WTC11 (cell line): ENCODE data around the gene SH3TC1. TPM values are rescaled to one million over a fixed set of nuclear protein-coding genes. Genes with fewer than 3 reads are reported as not detected.

Experiments used
- ATAC-seq: fragments of 200-7000 bp; cut with Tn5 transposase; 2 replicates; pipeline ENCODE4 v1.10.0; 2021; ENCODE audit warnings: mild to moderate bottlenecking, moderate library complexity
- CTCF ChIA-PET: fragments of 300-600 bp; sonication (Branson Sonifier 250); formaldehyde crosslinking; loops from one replicate; lab custom pipeline; 2021; ENCODE audit warnings: antibody characterized with exemption; lab: Charles Lee
- POLR2A ChIA-PET: fragments of 350-600 bp; sonication (Branson Sonifier 250); formaldehyde crosslinking; loops from one replicate; lab custom pipeline; 2021; ENCODE audit warnings: antibody characterized with exemption; lab: Charles Lee
- DNase-seq: peaks from one replicate; pipeline ENCODE4 v3.0.0; 2021; ENCODE audit warnings: low spot score
- H3K27ac Mint-ChIP-seq: 2 replicates; pipeline ENCODE4 v1.8.0; 2021; ENCODE audit warnings: mixed read lengths
- H3K27me3 Mint-ChIP-seq: 2 replicates; pipeline ENCODE4 v1.8.0; 2021; ENCODE audit warnings: low read depth, mild to moderate bottlenecking, moderate library complexity, mixed read lengths
- H3K36me3 Mint-ChIP-seq: 2 replicates; pipeline ENCODE4 v1.8.0; 2021; ENCODE audit warnings: mixed read lengths
- H3K4me1 Mint-ChIP-seq: 2 replicates; pipeline ENCODE4 v1.8.0; 2022; ENCODE audit warnings: mixed read lengths
- H3K4me3 Mint-ChIP-seq: 2 replicates; pipeline ENCODE4 v1.8.0; 2021; ENCODE audit warnings: mild to moderate bottlenecking, moderate library complexity, mixed read lengths
- H3K9me3 Mint-ChIP-seq: 2 replicates; pipeline ENCODE4 v1.8.0; 2021; ENCODE audit warnings: mixed read lengths
- ATF1 ChIP-seq: sonication (generic); formaldehyde crosslinking; IDR thresholded peaks from 2 replicates; pipeline ENCODE4 v1.8.1; 2023; ENCODE audit warnings: mild to moderate bottlenecking, moderate library complexity, missing genetic modification reagents
- ESRRA ChIP-seq: sonication (generic); formaldehyde crosslinking; IDR thresholded peaks from 2 replicates; pipeline ENCODE4 v1.8.1; 2022; ENCODE audit warnings: mild to moderate bottlenecking, missing genetic modification reagents, borderline replicate concordance
- FOXJ3 ChIP-seq: sonication (generic); formaldehyde crosslinking; IDR thresholded peaks from 2 replicates; pipeline ENCODE4 v1.9.0; 2021; ENCODE audit warnings: missing genetic modification reagents, mild to moderate bottlenecking, borderline replicate concordance
- GRHL2 ChIP-seq: fragments of 250-450 bp; sonication (Bioruptor Pico); IDR thresholded peaks from 2 replicates; pipeline ENCODE4 v1.8.0; 2022; ENCODE audit warnings: mild to moderate bottlenecking, moderate library complexity; ENCODE audit not compliant: insufficient replicate concordance, severe bottlenecking
- GTF2I ChIP-seq: fragments of 250-450 bp; sonication (Bioruptor Pico); conservative IDR thresholded peaks from 2 replicates; pipeline ENCODE4 v1.4.0; 2021; ENCODE audit warnings: mild to moderate bottlenecking
- HMGA2 ChIP-seq: fragments of 250-450 bp; sonication (Bioruptor Pico); IDR thresholded peaks from 2 replicates; pipeline ENCODE4 v1.4.0; 2021; ENCODE audit warnings: mild to moderate bottlenecking, moderate library complexity
- JAZF1 ChIP-seq: fragments of 250-450 bp; sonication (Bioruptor Pico); IDR thresholded peaks from 2 replicates; pipeline ENCODE4 v1.9.0; 2021; ENCODE audit warnings: moderate library complexity, mild to moderate bottlenecking, inconsistent platforms
- KAT7 ChIP-seq: sonication (generic); formaldehyde crosslinking; IDR thresholded peaks from 2 replicates; pipeline ENCODE4 v1.8.1; 2023; ENCODE audit warnings: missing genetic modification reagents, mild to moderate bottlenecking, borderline replicate concordance
- MXD4 ChIP-seq: fragments of 250-450 bp; sonication (Bioruptor Pico); IDR thresholded peaks from 2 replicates; pipeline ENCODE4 v1.8.0; 2021; ENCODE audit warnings: mild to moderate bottlenecking, moderate library complexity, borderline replicate concordance
- NR2C2 ChIP-seq: sonication (generic); formaldehyde crosslinking; IDR thresholded peaks from 2 replicates; pipeline ENCODE4 v1.8.0; 2022; ENCODE audit warnings: mild to moderate bottlenecking, missing genetic modification reagents
- OVOL2 ChIP-seq: fragments of 250-450 bp; sonication (Bioruptor Pico); IDR thresholded peaks from 2 replicates; pipeline ENCODE4 v1.9.0; 2021; ENCODE audit warnings: mild to moderate bottlenecking, borderline replicate concordance
- SMAD4 ChIP-seq: sonication (generic); formaldehyde crosslinking; IDR thresholded peaks from 2 replicates; pipeline ENCODE4 v1.8.0; 2022; ENCODE audit warnings: mild to moderate bottlenecking, missing genetic modification reagents
- SOX15 ChIP-seq: fragments of 250-450 bp; sonication (Bioruptor Pico); IDR thresholded peaks from 2 replicates; pipeline ENCODE4 v1.9.0; 2021; ENCODE audit warnings: mild to moderate bottlenecking
- TCF7 ChIP-seq: sonication (generic); formaldehyde crosslinking; IDR thresholded peaks from 2 replicates; pipeline ENCODE4 v1.8.0; 2022; ENCODE audit warnings: mild to moderate bottlenecking, low read depth, missing genetic modification reagents, moderate library complexity
- TP53 ChIP-seq: sonication (generic); formaldehyde crosslinking; IDR thresholded peaks from 2 replicates; pipeline ENCODE4 v1.8.1; 2023; ENCODE audit warnings: mild to moderate bottlenecking, missing genetic modification reagents
- ZBTB21 ChIP-seq: sonication (generic); formaldehyde crosslinking; IDR thresholded peaks from 2 replicates; pipeline ENCODE4 v1.8.1; 2023; ENCODE audit warnings: mild to moderate bottlenecking, missing genetic modification reagents, borderline replicate concordance
- ZNF232 ChIP-seq: sonication (generic); formaldehyde crosslinking; IDR thresholded peaks from 2 replicates; pipeline ENCODE4 v1.8.0; 2022; ENCODE audit warnings: mild to moderate bottlenecking, missing genetic modification reagents
- ZNF396 ChIP-seq: fragments of 250-450 bp; sonication (Bioruptor Pico); IDR thresholded peaks from 2 replicates; pipeline ENCODE4 v1.8.0; 2021; ENCODE audit warnings: mild to moderate bottlenecking, moderate library complexity, borderline replicate concordance
- total RNA-seq: library from RNA; stranded (reverse); gene quantifications from 3 replicates; pipeline ENCODE4 v1.2.3, GENCODE V29; 2021
- TF ChIP-seq, protein P1 (sequence below): sonication (generic); formaldehyde crosslinking; IDR thresholded peaks from 2 replicates; pipeline ENCODE4 v1.8.1; 2022; ENCODE audit warnings: low read depth, missing genetic modification reagents, borderline replicate concordance
- TF ChIP-seq, protein P2 (sequence below): sonication (generic); formaldehyde crosslinking; IDR thresholded peaks from 2 replicates; pipeline ENCODE4 v1.8.0; 2023; ENCODE audit warnings: missing genetic modification reagents
- TF ChIP-seq, protein P3 (sequence below): sonication (generic); formaldehyde crosslinking; IDR thresholded peaks from 2 replicates; pipeline ENCODE4 v1.8.0; 2022; ENCODE audit warnings: mild to moderate bottlenecking, missing genetic modification reagents
- TF ChIP-seq, protein P4 (sequence below): sonication (generic); formaldehyde crosslinking; IDR thresholded peaks from 2 replicates; pipeline ENCODE4 v1.8.1; 2022; ENCODE audit warnings: missing genetic modification reagents, borderline replicate concordance
- TF ChIP-seq, protein P5 (sequence below): fragments of 250-450 bp; sonication (Bioruptor Pico); IDR thresholded peaks from 2 replicates; pipeline ENCODE4 v1.9.0; 2021; ENCODE audit warnings: moderate library complexity, mild to moderate bottlenecking, inconsistent platforms, borderline replicate concordance
- TF ChIP-seq, protein P6 (sequence below): sonication (generic); formaldehyde crosslinking; conservative IDR thresholded peaks from 2 replicates; pipeline ENCODE4 v1.8.1; 2023; ENCODE audit warnings: mild to moderate bottlenecking, low read depth, missing genetic modification reagents, moderate library complexity

SH3TC1 gene
- total RNA-seq, 1 experiment from 2014 or later = 0.42 TPM

DNA sequence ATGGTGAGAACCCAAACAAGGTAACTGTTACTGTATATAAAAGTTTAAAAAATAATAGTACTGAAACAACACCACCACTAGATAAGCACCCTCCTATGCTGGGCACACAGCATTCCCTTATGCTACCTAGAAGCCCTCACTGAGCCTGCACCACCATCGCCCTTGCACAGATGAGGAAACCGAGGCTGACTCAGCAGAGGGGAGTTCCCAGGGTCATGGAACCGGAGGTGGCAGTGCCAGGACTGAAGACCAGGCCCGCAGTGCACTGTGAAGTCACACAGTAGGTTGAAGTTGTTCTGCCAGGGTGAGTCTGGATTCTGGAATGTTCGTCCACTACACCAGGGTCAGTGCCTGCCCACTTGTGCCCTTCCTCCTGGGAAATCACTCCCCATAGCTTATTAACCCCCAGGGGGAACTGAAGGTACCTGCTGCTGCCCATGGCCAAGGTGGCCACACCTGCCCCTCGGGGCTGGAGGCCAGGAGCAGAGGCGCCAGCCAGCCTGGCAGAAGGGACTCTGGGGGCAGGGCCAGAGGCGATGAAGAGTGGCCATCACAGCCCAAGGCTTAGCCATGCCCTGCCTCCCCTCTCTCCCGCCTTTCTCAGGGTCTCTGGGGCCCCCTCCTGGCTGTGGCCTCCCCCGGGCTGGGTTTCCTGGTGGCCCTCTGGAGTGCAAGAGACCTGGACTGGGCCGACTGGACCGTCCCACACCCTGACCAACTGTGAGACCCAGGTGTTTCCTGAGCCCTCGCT is 25.4 kb upstream of the SH3TC1 start:
- DNase-seq = peak; percentile 38
- Mint-ChIP-seq H3K27me3 (peaks cover under 1% of the 10 kb centered on the region; the same call in 1 of the 2 replicates), H3K4me3 (no peak overlapping the region), H3K4me1 (no peaks in the 10 kb centered on the region), H3K27ac (no peak overlapping the region), H3K36me3 (peaks cover under 1% of the 10 kb centered on the region; the same call in 1 of the 2 replicates), H3K9me3 (peaks cover 7% of the 10 kb centered on the region)
- CTCF ChIA-PET = interaction anchor here (0.7 kb wide), 1 partner anchor 235 kb away, joined by 3 read pairs; no protein-coding TSS in a partner anchor
- no peak for ATAC-seq
- TF ChIP-seq SOX15 (CRISPR knock-in tag) (no peak), SMAD4 (CRISPR knock-in tag) (no peak), KAT7 (CRISPR knock-in tag) (no peak), ZBTB21 (CRISPR knock-in tag) (no peak), JAZF1 (CRISPR knock-in tag) (no peak), TP53 (CRISPR knock-in tag) (no peak), ZNF232 (CRISPR knock-in tag) (no peak), ATF1 (CRISPR knock-in tag) (no peak), OVOL2 (no peak), NR2C2 (CRISPR knock-in tag) (no peak), GTF2I (no peak), ESRRA (no peak), MXD4 (CRISPR knock-in tag) (no peak), GRHL2 (CRISPR knock-in tag) (no peak)
- TF ChIP-seq, protein P1, sequence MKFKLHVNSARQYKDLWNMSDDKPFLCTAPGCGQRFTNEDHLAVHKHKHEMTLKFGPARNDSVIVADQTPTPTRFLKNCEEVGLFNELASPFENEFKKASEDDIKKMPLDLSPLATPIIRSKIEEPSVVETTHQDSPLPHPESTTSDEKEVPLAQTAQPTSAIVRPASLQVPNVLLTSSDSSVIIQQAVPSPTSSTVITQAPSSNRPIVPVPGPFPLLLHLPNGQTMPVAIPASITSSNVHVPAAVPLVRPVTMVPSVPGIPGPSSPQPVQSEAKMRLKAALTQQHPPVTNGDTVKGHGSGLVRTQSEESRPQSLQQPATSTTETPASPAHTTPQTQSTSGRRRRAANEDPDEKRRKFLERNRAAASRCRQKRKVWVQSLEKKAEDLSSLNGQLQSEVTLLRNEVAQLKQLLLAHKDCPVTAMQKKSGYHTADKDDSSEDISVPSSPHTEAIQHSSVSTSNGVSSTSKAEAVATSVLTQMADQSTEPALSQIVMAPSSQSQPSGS = no peak
- TF ChIP-seq, protein P2, sequence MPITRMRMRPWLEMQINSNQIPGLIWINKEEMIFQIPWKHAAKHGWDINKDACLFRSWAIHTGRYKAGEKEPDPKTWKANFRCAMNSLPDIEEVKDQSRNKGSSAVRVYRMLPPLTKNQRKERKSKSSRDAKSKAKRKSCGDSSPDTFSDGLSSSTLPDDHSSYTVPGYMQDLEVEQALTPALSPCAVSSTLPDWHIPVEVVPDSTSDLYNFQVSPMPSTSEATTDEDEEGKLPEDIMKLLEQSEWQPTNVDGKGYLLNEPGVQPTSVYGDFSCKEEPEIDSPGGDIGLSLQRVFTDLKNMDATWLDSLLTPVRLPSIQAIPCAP = no peak
- TF ChIP-seq, protein P3, sequence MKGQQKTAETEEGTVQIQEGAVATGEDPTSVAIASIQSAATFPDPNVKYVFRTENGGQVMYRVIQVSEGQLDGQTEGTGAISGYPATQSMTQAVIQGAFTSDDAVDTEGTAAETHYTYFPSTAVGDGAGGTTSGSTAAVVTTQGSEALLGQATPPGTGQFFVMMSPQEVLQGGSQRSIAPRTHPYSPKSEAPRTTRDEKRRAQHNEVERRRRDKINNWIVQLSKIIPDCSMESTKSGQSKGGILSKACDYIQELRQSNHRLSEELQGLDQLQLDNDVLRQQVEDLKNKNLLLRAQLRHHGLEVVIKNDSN = no peak
- TF ChIP-seq, protein P4, sequence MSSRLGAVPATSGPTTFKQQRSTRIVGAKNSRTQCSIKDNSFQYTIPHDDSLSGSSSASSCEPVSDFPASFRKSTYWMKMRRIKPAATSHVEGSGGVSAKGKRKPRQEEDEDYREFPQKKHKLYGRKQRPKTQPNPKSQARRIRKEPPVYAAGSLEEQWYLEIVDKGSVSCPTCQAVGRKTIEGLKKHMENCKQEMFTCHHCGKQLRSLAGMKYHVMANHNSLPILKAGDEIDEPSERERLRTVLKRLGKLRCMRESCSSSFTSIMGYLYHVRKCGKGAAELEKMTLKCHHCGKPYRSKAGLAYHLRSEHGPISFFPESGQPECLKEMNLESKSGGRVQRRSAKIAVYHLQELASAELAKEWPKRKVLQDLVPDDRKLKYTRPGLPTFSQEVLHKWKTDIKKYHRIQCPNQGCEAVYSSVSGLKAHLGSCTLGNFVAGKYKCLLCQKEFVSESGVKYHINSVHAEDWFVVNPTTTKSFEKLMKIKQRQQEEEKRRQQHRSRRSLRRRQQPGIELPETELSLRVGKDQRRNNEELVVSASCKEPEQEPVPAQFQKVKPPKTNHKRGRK (CRISPR knock-in tag) = no peak
- POLR2A ChIA-PET = no interaction called here

DNA sequence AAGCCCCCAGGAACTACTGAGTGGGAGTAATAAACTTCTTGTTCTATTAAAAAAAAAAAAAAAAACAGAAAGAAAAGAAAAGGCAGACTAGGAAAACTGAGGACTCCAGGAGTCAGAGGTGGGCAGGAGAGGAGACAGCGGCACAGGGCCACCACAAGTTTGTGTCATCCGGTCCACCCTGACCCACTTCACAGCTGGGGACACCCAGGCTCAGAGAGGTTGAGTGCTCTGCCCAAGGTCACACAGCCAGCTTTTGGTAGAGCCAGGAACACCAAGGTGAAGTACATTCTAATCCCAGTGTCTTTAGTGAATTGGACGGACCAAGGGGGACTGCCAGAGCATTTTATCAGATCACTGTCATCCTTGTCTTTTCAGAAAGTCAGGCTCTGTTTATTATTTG is 24.1 kb upstream of the SH3TC1 start:
- Mint-ChIP-seq H3K4me1 (no peaks in the 10 kb centered on the region), H3K4me3 (no peak overlapping the region), H3K27ac (no peak overlapping the region), H3K9me3 (no peaks in the 10 kb centered on the region), H3K27me3 (no peaks in the 10 kb centered on the region), H3K36me3 (no peaks in the 10 kb centered on the region)
- TF ChIP-seq HMGA2 (CRISPR knock-in tag) = no peak
- no peak for TF ChIP-seq ZNF232 (CRISPR knock-in tag)
- no peak for TF ChIP-seq FOXJ3 (CRISPR knock-in tag)
- TF ChIP-seq, protein P5, sequence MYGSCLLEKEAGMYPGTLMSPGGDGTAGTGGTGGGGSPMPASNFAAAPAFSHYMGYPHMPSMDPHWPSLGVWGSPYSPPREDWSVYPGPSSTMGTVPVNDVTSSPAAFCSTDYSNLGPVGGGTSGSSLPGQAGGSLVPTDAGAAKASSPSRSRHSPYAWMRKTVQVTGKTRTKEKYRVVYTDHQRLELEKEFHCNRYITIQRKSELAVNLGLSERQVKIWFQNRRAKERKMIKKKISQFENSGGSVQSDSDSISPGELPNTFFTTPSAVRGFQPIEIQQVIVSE (CRISPR knock-in tag) = no peak
- no peak for TF ChIP-seq TCF7 (CRISPR knock-in tag)
- no peak for TF ChIP-seq ZNF396 (CRISPR knock-in tag)
- TF ChIP-seq GRHL2 (CRISPR knock-in tag) = no peak
- TF ChIP-seq, protein P4 (CRISPR knock-in tag) = no peak
- TF ChIP-seq, protein P3 = no peak
- TF ChIP-seq, protein P6, sequence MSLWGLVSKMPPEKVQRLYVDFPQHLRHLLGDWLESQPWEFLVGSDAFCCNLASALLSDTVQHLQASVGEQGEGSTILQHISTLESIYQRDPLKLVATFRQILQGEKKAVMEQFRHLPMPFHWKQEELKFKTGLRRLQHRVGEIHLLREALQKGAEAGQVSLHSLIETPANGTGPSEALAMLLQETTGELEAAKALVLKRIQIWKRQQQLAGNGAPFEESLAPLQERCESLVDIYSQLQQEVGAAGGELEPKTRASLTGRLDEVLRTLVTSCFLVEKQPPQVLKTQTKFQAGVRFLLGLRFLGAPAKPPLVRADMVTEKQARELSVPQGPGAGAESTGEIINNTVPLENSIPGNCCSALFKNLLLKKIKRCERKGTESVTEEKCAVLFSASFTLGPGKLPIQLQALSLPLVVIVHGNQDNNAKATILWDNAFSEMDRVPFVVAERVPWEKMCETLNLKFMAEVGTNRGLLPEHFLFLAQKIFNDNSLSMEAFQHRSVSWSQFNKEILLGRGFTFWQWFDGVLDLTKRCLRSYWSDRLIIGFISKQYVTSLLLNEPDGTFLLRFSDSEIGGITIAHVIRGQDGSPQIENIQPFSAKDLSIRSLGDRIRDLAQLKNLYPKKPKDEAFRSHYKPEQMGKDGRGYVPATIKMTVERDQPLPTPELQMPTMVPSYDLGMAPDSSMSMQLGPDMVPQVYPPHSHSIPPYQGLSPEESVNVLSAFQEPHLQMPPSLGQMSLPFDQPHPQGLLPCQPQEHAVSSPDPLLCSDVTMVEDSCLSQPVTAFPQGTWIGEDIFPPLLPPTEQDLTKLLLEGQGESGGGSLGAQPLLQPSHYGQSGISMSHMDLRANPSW (CRISPR knock-in tag) = no peak
- TF ChIP-seq ATF1 (CRISPR knock-in tag) = no peak
- no peak for ATAC-seq
- CTCF ChIA-PET = no interaction called here
- no peak for DNase-seq
- POLR2A ChIA-PET = no interaction called here
